GM18526 (cell line): ENCODE measurements around the gene BGN.

ENCODE experiments used
- POLR2A ChIP-seq: IDR thresholded peaks from 3 replicates; pipeline ENCODE4 v1.6.1; 2011; ENCODE audit not compliant: insufficient read length; ENCODE audit errors: extremely low read depth

BGN gene

DNA sequence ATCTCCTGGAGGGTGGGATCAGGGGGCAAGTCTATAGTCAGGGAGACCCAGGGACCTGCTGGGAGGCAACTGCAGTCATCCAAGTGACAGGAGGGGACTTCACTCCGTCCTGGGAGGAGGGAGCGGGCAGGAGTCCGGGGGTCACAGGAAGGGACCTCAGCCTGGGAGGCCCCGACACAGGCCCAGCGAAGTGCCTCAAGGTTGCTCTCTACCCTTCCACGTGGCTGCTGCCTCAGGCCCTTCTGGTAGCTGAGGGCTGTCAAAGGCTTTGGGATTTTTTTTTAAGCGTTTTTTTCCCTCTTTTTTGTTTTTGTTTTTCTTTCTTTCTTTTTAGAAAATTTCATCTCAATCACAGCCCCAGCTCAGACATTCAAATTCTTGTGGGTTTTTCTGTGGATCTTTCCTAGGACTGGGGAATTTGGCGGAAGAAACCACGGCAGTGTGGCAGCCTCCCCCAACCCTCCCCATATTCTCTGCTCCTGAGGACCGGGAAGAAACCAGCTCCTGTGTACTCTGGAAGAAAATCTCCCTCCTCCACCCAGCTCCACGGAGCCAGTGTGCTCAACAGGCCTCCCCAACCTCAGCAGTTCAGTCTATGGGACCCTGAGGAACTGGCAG, 23.0 kb upstream of the BGN start:
- TF ChIP-seq POLR2A, result no peak

- TF ChIP-seq POLR2A, result no peak
Measured at GRCh38 chrX:153473126-153473525, 21.7 kb upstream of the BGN start.

GRCh38 chrX:153474266-153474665, 20.5 kb upstream of the BGN start:
- TF ChIP-seq POLR2A, result no peak

GRCh38 chrX:153474718-153475117, 20.1 kb upstream of the BGN start:
- no peak for TF ChIP-seq POLR2A

GRCh38 chrX:153475271-153475670, 19.5 kb upstream of the BGN start:
- no peak for TF ChIP-seq POLR2A

DNA sequence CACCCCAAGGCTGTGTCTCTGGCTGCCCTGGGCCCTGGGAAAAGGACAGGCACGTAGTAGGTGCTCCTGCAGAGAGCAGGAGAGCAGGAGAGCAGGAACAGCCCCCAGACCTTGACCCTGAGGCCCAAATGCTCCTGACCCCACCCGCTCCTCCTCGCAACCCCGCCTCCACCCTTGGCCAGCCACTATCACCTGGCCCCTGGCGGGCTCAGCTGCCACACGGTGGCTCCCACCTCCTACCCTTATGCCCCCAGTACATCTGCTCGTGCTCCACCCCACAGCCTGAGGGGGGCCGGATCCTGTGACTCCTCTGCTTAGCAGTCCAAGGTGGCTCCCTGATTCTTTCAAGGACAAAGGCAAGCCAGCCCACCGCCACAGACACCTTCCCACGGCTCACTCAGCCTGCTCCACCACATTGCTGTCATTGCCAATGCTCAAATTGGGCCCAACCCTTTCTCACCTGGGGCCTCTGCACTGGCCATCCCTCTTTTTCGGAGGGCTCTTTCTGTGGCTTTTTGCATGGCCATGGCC, 19.0 kb upstream of the BGN start:
- TF ChIP-seq POLR2A, result no peak

DNA sequence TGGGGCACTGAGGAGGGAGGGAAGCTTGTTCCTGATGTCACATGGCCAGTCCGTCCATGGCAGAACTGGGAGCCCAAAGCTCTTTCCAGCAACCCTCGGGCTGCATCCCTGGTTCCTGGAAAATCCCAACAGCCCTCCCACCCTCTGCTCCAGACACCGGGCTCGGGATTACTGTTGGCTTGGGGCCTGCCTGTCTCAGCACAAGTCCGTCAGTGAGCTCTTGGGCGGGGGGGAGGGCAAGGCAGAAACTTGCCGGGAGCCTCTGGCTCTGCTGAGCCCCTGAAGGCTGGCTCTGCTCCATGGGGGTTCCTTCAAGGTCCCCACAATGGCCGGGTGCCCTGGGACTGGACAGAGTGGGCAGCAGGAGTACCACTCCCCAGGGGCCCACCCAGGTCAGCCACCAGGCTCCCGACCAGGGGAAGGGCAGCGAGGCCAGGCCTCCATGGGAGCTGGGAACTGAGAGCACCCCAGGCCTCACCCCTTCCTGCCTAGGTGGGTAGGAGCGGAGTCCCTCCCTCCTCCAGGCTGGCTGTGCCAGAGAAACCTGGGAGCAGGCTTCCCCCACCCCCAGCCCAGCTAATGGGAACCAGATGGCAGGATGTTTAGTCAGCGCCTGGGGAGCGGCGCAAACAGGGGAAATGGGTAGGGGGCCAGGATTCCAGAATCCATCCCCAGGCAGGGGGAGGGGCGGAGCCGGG, 18.0 kb upstream of the BGN start:
- TF ChIP-seq POLR2A, result no peak

DNA sequence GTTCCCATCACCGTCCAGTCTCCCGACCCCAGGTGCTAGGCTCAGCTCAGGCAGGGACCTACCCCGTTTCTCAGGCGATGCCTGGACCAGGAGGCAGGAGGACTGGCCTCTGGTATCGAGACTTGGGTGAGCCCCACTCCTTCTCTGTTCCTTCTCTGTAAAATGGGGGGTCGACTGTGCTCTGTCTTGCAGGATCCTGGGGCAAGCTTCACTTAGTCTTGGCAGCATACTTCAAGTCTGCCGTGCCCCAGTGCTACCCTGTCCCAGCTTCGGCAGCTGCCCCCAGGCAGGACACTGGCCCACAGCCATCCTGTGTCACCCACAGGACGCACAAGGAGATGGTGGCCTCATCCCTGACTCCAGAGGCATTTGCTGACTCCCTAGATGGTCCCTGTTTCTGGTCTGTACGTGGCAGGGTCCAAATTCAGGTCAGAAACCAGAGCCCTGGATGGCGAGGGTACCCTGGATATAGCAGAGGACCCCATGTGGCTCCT, 17.4 kb upstream of the BGN start:
- TF ChIP-seq POLR2A, result no peak

GRCh38 chrX:153477901-153478300, 16.9 kb upstream of the BGN start:
- no peak for TF ChIP-seq POLR2A

GRCh38 chrX:153478746-153479145, 16.0 kb upstream of the BGN start:
- TF ChIP-seq POLR2A, result no peak

- no peak for TF ChIP-seq POLR2A
Measured at GRCh38 chrX:153481043-153481442, 13.7 kb upstream of the BGN start.

- no peak for TF ChIP-seq POLR2A
Measured at GRCh38 chrX:153482376-153483015, 12.3 kb upstream of the BGN start.

DNA sequence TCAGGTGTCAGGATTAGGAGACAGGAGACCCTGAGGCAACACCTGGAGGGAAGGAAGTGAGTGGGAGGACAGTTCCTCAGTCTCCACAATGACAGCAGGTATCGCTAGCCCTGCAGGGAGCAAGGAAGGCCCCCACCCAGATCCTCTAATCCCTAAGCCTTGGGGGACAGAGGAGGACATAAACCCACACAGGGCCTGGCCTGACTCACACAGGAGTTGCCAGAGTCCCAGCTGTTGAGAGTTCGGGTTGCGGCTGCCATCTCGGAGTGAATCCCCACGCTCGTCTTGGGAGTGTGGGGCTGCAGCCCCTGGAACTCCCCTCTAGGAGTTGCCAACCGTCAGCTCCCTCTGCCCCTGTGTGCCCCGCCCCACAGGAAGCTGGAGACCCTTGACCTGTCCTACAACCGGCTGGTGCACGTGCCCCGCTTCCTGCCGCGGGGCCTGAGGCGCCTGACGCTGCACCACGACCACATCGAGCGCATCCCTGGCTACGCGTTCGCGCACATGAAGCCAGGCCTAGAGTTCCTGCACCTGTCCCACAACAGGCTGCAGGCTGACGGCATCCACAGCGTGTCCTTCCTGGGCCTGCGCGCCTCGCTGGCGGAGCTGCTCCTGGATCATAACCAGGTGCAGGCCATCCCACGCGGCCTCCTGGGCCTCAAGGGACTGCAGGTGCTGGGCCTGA, 9.2 kb upstream of the BGN start:
- TF ChIP-seq POLR2A, result no peak

- no peak for TF ChIP-seq POLR2A
Measured at GRCh38 chrX:153486171-153486570, 8.6 kb upstream of the BGN start.

GRCh38 chrX:153487590-153488071, 7.1 kb upstream of the BGN start:
- no peak for TF ChIP-seq POLR2A

DNA sequence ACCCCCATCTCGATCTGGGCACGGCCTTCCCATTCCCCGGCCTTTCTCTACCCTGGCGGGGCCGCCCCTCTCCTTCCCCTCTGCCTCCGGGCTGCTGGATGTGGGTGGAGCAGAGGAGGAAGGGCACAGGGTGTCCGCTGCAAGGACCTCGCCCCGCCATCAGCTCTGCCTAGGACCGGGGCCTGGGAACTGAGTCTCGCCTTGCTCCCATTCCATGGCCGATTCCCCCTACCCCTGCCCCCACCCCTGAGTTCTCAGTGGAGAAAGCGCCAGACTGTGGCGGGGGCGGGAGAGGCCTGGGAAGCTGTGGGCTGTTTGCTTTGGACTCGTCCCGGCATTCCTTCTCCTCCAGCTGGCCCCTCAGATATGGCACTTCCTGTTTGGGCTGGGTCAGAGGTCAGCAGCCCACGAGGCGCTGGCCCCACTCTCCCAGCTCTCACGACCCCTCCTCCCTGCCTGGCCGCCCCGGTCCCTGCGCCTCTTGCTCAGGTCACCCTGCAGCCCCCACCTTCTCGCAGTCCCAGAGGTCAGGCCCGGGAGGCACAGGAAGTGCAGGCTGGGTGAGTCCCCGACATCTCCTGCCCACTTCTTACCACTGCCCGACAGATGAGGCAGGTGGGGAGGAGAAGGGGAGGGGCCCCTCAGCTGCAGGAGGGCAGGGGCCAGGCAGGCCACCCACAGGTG, 6.4 kb upstream of the BGN start:
- no peak for TF ChIP-seq POLR2A
